HT-29 (cell line): ENCODE measurements around the gene MYLIP. TPM values are rescaled to one million over a fixed set of nuclear protein-coding genes. Genes with fewer than 3 reads are reported as not detected.

ENCODE experiments used
- DNase-seq: peaks from one replicate; pipeline ENCODE4 v3.0.0-alpha.2; 2015; ENCODE audit warnings: low spot score
- total RNA-seq: library from RNA; depleted of rRNA; stranded (reverse); fragments of >200 nt; shearing (Covaris generic); gene quantifications from 2 replicates; pipeline ENCODE4 v1.2.3, GENCODE V29; 2014

MYLIP gene
- total RNA-seq, 1 experiment from 2014 or later, result 16.3 TPM

- DNase-seq, result no peak
Measured at GRCh38 chr6:16137451-16137801, 8.5 kb downstream of the MYLIP start.

GRCh38 chr6:16139556-16139955 lies 10.7 kb downstream of the MYLIP start:
- no peak for DNase-seq

- no peak for DNase-seq
Measured at GRCh38 chr6:16140607-16141006, 11.7 kb downstream of the MYLIP start.

GRCh38 chr6:16141514-16141913 lies 12.6 kb downstream of the MYLIP start:
- no peak for DNase-seq

- DNase-seq, result no peak
Measured at GRCh38 chr6:16145038-16145437, 16.2 kb downstream of the MYLIP start.

- no peak for DNase-seq
Measured at GRCh38 chr6:16146028-16146427, 17.1 kb downstream of the MYLIP start.

- DNase-seq, result no peak
Measured at GRCh38 chr6:16146527-16146955, 17.7 kb downstream of the MYLIP start.

GRCh38 chr6:16148498-16148897 lies 19.6 kb downstream of the MYLIP start:
- peak; percentile 77 for DNase-seq

- DNase-seq, result no peak
Measured at GRCh38 chr6:16149305-16149704, 20.4 kb downstream of the MYLIP start.

GRCh38 chr6:16150098-16150497 lies 21.2 kb downstream of the MYLIP start:
- no peak for DNase-seq

GRCh38 chr6:16153211-16153820 lies 24.4 kb downstream of the MYLIP start:
- DNase-seq, result no peak

GRCh38 chr6:16154904-16155303 lies 26.0 kb downstream of the MYLIP start:
- DNase-seq, result no peak

- no peak for DNase-seq
Measured at GRCh38 chr6:16157492-16157891, 28.6 kb downstream of the MYLIP start.

- no peak for DNase-seq
Measured at GRCh38 chr6:16157909-16158308, 29.0 kb downstream of the MYLIP start.

- DNase-seq, result no peak
Measured at GRCh38 chr6:16158943-16159557, 30.2 kb downstream of the MYLIP start.

- DNase-seq, result no peak
Measured at GRCh38 chr6:16160794-16161193, 31.9 kb downstream of the MYLIP start.

GRCh38 chr6:16162003-16162402 lies 33.1 kb downstream of the MYLIP start:
- no peak for DNase-seq

GRCh38 chr6:16163066-16163465 lies 34.2 kb downstream of the MYLIP start:
- no peak for DNase-seq

GRCh38 chr6:16163535-16164300 lies 34.8 kb downstream of the MYLIP start:
- no peak for DNase-seq

GRCh38 chr6:16165641-16166040 lies 36.8 kb downstream of the MYLIP start:
- DNase-seq, result no peak

- no peak for DNase-seq
Measured at GRCh38 chr6:16166871-16167608, 38.2 kb downstream of the MYLIP start.

GRCh38 chr6:16168121-16168520 lies 39.2 kb downstream of the MYLIP start:
- no peak for DNase-seq
